SU-DHL-6 (cell line): ENCODE data around the gene HIVEP3.

Experiments
- CTCF ChIP-seq: fragments of 200-600 bp; sonication (generic); IDR thresholded peaks from one replicate; pipeline ENCODE4 v1.5.1; 2017; ENCODE audit warnings: antibody characterized with exemption, mild to moderate bottlenecking, low read length, moderate library complexity; ENCODE audit not compliant: insufficient read depth, poor library complexity, severe bottlenecking
- EZH2phosphoT487 ChIP-seq: fragments of 200-600 bp; sonication (generic), shearing (Covaris generic); conservative IDR thresholded peaks from 2 replicates; pipeline ENCODE4 v1.6.1; 2018; ENCODE audit warnings: mild to moderate bottlenecking, antibody characterized with exemption, low read length, moderate library complexity, mixed read lengths

GRCh38 chr1:41894808-41895483, 23.8 kb downstream of the HIVEP3 start:
- no peak for TF ChIP-seq CTCF
- TF ChIP-seq EZH2phosphoT487, result no peak
